NCI-H1930 (cell line): Measurements from ENCODE around the gene PHF3.

Source experiments
- DNase-seq, 2 experiments: peaks; one replicate each; lab custom pipeline; 2025; lab: John Stamatoyannopoulos, UW

PHF3 gene

GRCh38 chr6:63635588-63636517 lies at the start of gene PHF3:
PHF3 (plus strand) TSS chr6:63635802; CDS start chr6:63646552, 10,750 bp downstream.
- peak; percentile 92 to 94 for DNase-seq

GRCh38 chr6:63589952-63590411 lies 45.6 kb upstream of the PHF3 start:
- DNase-seq = peak; percentile 61 to 81

- no peak for DNase-seq
Observed at GRCh38 chr6:63592886-63593285, 42.7 kb upstream of the PHF3 start.

GRCh38 chr6:63597141-63598048 lies 38.2 kb upstream of the PHF3 start:
- DNase-seq = no peak

- peak; percentile 71 to 80 for DNase-seq
Observed at GRCh38 chr6:63598049-63599036, 37.3 kb upstream of the PHF3 start.

- DNase-seq = no peak
Observed at GRCh38 chr6:63599243-63599642, 36.4 kb upstream of the PHF3 start.

- DNase-seq = no peak
Observed at GRCh38 chr6:63600136-63600535, 35.5 kb upstream of the PHF3 start.

- no peak for DNase-seq
Observed at GRCh38 chr6:63609231-63609630, 26.4 kb upstream of the PHF3 start.

- DNase-seq = no peak
Observed at GRCh38 chr6:63610944-63611343, 24.7 kb upstream of the PHF3 start.

- DNase-seq = no peak
Observed at GRCh38 chr6:63611560-63611959, 24.0 kb upstream of the PHF3 start.

GRCh38 chr6:63615590-63615989 lies 20.0 kb upstream of the PHF3 start:
- DNase-seq = no peak

- DNase-seq = no peak
Observed at GRCh38 chr6:63624091-63624490, 11.5 kb upstream of the PHF3 start.

GRCh38 chr6:63630466-63630865 lies 5.1 kb upstream of the PHF3 start:
- no peak for DNase-seq

- no peak for DNase-seq
Observed at GRCh38 chr6:63634630-63635029, 972 bp upstream of the PHF3 start.

- DNase-seq = no peak
Observed at GRCh38 chr6:63635215-63635587, 401 bp upstream of the PHF3 start.

GRCh38 chr6:63636518-63637021 lies 968 bp downstream of the PHF3 start:
- DNase-seq = peak; percentile 25 to 52

- DNase-seq = no peak
Observed at GRCh38 chr6:63637865-63638445, 2.4 kb downstream of the PHF3 start.

GRCh38 chr6:63640062-63640461 lies 4.5 kb downstream of the PHF3 start:
- DNase-seq = no peak

- no peak for DNase-seq
Observed at GRCh38 chr6:63643862-63644261, 8.3 kb downstream of the PHF3 start.

GRCh38 chr6:63644668-63645326 lies 9.2 kb downstream of the PHF3 start:
- no peak for DNase-seq
